GM23338 (cell line): ENCODE measurements around the gene ZNF324.
"Not testable (repeated sequence)": the region's sequence is repeated elsewhere in the genome, so short reads cannot be mapped to it uniquely, and the experiment has no call there.

Source experiments
- CREB1 ChIP-seq: fragments of 250-450 bp; sonication (Bioruptor Pico); IDR thresholded peaks from 2 replicates; pipeline ENCODE4 v1.5.0; 2020; ENCODE audit warnings: low read depth, mild to moderate bottlenecking, moderate library complexity
- EZH2 ChIP-seq: fragments of 200-600 bp; sonication (generic); IDR thresholded peaks from one replicate; pipeline ENCODE4 v1.8.0; 2017; ENCODE audit warnings: antibody characterized with exemption, mild to moderate bottlenecking, low read depth; ENCODE audit not compliant: unreplicated experiment
- EZH2phosphoT487 ChIP-seq: fragments of 200-600 bp; sonication (generic); IDR thresholded peaks from one replicate; pipeline ENCODE4 v1.8.1; 2018; ENCODE audit warnings: antibody characterized with exemption; ENCODE audit not compliant: unreplicated experiment
- JUNB ChIP-seq: IDR thresholded peaks from one replicate; pipeline ENCODE4 v1.6.1; 2016; ENCODE audit warnings: antibody characterized with exemption; ENCODE audit not compliant: unreplicated experiment
- NANOG ChIP-seq: IDR thresholded peaks from 2 replicates; pipeline ENCODE4 v1.6.1; 2016; ENCODE audit warnings: antibody characterized with exemption, borderline replicate concordance
- POLR2AphosphoS5 ChIP-seq: IDR thresholded peaks from 2 replicates; pipeline ENCODE4 v1.6.1; 2016; ENCODE audit warnings: antibody characterized with exemption, low read depth
- STAT1 ChIP-seq: IDR thresholded peaks from one replicate; pipeline ENCODE4 v1.6.1; 2016; ENCODE audit warnings: antibody characterized with exemption; ENCODE audit not compliant: unreplicated experiment
- ZNF114 ChIP-seq: fragments of 250-450 bp; sonication (Bioruptor Pico); IDR thresholded peaks from 2 replicates; pipeline ENCODE4 v1.5.0; 2020; ENCODE audit warnings: mild to moderate bottlenecking, moderate library complexity
- ZNF331 ChIP-seq: fragments of 250-450 bp; sonication (Bioruptor Pico); IDR thresholded peaks from 2 replicates; pipeline ENCODE4 v1.5.0; 2020; ENCODE audit warnings: low read depth, mild to moderate bottlenecking, moderate library complexity
- TF ChIP-seq, protein P1 (sequence below), 2 experiments: fragments of 200-600 bp in 1 of 2; sonication (generic) in 1 of 2; conservative IDR thresholded peaks; 2 replicates each; pipeline versions ENCODE4 v1.5.1 to v1.6.1; 2016 to 2017; ENCODE audit warnings: antibody characterized with exemption in 2 of 2, low read depth in 2 of 2, mild to moderate bottlenecking in 2 of 2, moderate library complexity in 1 of 2
- TF ChIP-seq, protein P2 (sequence below): IDR thresholded peaks from one replicate; pipeline ENCODE4 v1.6.1; 2018; ENCODE audit warnings: antibody characterized with exemption; ENCODE audit not compliant: unreplicated experiment
- TF ChIP-seq, protein P3 (sequence below): IDR thresholded peaks from 2 replicates; pipeline ENCODE4 v1.6.1; 2016; ENCODE audit warnings: antibody characterized with exemption
- TF ChIP-seq, protein P4 (sequence below): fragments of 250-450 bp; sonication (Bioruptor Pico); IDR thresholded peaks from 2 replicates; pipeline ENCODE4 v1.5.0; 2020; ENCODE audit warnings: mild to moderate bottlenecking, moderate library complexity

DNA sequence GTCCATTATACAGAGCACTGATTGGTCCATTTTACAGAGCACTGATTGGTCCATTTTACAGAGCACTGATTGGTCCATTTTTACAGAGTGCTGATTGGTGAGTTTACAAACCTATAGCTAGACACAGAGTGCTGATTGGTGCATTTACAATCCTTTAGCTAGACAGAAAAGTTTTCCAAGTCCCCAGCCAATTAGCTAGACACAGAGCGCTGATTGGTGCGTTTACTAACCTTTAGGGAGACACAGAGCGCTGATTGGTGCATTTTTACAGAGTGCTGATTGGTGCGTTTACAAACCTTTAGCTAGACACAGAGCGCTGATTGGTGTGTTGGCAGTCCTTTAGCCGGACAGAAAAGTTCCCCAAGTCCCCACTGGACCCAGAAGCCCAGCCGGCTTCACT is 23.9 kb upstream of the ZNF324 start:
- TF ChIP-seq, protein P1, sequence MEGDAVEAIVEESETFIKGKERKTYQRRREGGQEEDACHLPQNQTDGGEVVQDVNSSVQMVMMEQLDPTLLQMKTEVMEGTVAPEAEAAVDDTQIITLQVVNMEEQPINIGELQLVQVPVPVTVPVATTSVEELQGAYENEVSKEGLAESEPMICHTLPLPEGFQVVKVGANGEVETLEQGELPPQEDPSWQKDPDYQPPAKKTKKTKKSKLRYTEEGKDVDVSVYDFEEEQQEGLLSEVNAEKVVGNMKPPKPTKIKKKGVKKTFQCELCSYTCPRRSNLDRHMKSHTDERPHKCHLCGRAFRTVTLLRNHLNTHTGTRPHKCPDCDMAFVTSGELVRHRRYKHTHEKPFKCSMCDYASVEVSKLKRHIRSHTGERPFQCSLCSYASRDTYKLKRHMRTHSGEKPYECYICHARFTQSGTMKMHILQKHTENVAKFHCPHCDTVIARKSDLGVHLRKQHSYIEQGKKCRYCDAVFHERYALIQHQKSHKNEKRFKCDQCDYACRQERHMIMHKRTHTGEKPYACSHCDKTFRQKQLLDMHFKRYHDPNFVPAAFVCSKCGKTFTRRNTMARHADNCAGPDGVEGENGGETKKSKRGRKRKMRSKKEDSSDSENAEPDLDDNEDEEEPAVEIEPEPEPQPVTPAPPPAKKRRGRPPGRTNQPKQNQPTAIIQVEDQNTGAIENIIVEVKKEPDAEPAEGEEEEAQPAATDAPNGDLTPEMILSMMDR (conservative IDR thresholded peaks at IDR 0.05; ENCODE audit: low read depth in 2 of 2), result not testable (repeated sequence)
- not testable (repeated sequence) for TF ChIP-seq POLR2AphosphoS5; EZH2; CREB1 (CRISPR knock-in tag); EZH2phosphoT487; ZNF114; NANOG; JUNB; STAT1; ZNF331
- TF ChIP-seq, protein P2, sequence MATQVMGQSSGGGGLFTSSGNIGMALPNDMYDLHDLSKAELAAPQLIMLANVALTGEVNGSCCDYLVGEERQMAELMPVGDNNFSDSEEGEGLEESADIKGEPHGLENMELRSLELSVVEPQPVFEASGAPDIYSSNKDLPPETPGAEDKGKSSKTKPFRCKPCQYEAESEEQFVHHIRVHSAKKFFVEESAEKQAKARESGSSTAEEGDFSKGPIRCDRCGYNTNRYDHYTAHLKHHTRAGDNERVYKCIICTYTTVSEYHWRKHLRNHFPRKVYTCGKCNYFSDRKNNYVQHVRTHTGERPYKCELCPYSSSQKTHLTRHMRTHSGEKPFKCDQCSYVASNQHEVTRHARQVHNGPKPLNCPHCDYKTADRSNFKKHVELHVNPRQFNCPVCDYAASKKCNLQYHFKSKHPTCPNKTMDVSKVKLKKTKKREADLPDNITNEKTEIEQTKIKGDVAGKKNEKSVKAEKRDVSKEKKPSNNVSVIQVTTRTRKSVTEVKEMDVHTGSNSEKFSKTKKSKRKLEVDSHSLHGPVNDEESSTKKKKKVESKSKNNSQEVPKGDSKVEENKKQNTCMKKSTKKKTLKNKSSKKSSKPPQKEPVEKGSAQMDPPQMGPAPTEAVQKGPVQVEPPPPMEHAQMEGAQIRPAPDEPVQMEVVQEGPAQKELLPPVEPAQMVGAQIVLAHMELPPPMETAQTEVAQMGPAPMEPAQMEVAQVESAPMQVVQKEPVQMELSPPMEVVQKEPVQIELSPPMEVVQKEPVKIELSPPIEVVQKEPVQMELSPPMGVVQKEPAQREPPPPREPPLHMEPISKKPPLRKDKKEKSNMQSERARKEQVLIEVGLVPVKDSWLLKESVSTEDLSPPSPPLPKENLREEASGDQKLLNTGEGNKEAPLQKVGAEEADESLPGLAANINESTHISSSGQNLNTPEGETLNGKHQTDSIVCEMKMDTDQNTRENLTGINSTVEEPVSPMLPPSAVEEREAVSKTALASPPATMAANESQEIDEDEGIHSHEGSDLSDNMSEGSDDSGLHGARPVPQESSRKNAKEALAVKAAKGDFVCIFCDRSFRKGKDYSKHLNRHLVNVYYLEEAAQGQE, result not testable (repeated sequence)
- TF ChIP-seq, protein P3, sequence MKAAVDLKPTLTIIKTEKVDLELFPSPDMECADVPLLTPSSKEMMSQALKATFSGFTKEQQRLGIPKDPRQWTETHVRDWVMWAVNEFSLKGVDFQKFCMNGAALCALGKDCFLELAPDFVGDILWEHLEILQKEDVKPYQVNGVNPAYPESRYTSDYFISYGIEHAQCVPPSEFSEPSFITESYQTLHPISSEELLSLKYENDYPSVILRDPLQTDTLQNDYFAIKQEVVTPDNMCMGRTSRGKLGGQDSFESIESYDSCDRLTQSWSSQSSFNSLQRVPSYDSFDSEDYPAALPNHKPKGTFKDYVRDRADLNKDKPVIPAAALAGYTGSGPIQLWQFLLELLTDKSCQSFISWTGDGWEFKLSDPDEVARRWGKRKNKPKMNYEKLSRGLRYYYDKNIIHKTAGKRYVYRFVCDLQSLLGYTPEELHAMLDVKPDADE, result not testable (repeated sequence)
- TF ChIP-seq, protein P4, sequence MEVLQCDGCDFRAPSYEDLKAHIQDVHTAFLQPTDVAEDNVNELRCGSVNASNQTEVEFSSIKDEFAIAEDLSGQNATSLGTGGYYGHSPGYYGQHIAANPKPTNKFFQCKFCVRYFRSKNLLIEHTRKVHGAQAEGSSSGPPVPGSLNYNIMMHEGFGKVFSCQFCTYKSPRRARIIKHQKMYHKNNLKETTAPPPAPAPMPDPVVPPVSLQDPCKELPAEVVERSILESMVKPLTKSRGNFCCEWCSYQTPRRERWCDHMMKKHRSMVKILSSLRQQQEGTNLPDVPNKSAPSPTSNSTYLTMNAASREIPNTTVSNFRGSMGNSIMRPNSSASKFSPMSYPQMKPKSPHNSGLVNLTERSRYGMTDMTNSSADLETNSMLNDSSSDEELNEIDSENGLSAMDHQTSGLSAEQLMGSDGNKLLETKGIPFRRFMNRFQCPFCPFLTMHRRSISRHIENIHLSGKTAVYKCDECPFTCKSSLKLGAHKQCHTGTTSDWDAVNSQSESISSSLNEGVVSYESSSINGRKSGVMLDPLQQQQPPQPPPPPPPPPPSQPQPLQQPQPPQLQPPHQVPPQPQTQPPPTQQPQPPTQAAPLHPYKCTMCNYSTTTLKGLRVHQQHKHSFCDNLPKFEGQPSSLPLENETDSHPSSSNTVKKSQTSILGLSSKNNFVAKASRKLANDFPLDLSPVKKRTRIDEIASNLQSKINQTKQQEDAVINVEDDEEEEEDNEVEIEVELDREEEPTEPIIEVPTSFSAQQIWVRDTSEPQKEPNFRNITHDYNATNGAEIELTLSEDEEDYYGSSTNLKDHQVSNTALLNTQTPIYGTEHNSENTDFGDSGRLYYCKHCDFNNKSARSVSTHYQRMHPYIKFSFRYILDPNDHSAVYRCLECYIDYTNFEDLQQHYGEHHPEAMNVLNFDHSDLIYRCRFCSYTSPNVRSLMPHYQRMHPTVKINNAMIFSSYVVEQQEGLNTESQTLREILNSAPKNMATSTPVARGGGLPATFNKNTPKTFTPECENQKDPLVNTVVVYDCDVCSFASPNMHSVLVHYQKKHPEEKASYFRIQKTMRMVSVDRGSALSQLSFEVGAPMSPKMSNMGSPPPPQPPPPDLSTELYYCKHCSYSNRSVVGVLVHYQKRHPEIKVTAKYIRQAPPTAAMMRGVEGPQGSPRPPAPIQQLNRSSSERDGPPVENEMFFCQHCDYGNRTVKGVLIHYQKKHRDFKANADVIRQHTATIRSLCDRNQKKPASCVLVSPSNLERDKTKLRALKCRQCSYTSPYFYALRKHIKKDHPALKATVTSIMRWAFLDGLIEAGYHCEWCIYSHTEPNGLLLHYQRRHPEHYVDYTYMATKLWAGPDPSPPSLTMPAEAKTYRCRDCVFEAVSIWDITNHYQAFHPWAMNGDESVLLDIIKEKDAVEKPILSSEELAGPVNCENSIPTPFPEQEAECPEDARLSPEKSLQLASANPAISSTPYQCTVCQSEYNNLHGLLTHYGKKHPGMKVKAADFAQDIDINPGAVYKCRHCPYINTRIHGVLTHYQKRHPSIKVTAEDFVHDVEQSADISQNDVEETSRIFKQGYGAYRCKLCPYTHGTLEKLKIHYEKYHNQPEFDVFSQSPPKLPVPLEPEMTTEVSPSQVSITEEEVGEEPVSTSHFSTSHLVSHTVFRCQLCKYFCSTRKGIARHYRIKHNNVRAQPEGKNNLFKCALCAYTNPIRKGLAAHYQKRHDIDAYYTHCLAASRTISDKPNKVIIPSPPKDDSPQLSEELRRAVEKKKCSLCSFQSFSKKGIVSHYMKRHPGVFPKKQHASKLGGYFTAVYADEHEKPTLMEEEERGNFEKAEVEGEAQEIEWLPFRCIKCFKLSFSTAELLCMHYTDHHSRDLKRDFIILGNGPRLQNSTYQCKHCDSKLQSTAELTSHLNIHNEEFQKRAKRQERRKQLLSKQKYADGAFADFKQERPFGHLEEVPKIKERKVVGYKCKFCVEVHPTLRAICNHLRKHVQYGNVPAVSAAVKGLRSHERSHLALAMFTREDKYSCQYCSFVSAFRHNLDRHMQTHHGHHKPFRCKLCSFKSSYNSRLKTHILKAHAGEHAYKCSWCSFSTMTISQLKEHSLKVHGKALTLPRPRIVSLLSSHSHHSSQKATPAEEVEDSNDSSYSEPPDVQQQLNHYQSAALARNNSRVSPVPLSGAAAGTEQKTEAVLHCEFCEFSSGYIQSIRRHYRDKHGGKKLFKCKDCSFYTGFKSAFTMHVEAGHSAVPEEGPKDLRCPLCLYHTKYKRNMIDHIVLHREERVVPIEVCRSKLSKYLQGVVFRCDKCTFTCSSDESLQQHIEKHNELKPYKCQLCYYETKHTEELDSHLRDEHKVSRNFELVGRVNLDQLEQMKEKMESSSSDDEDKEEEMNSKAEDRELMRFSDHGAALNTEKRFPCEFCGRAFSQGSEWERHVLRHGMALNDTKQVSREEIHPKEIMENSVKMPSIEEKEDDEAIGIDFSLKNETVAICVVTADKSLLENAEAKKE (CRISPR knock-in tag), result not testable (repeated sequence)
